Measurements from ENCODE around the gene AFDN.

Gene AFDN

GRCh38 chr6:167927246-167927645 lies 100.5 kb downstream of the AFDN start:
- DNase-seq = no peak

GRCh38 chr6:167928111-167928510 lies 101.4 kb downstream of the AFDN start:
- no peak for DNase-seq

- DNase-seq = no peak
These were observed 103.6 kb downstream of the AFDN start for GRCh38 chr6:167930295-167930694.

GRCh38 chr6:167932468-167933276 lies 106.0 kb downstream of the AFDN start:
- no peak for DNase-seq

- no peak for DNase-seq
These were observed 106.6 kb downstream of the AFDN start for GRCh38 chr6:167933290-167933689.

- DNase-seq = no peak
These were observed 107.1 kb downstream of the AFDN start for GRCh38 chr6:167933847-167934246.

- DNase-seq = no peak
These were observed 107.7 kb downstream of the AFDN start for GRCh38 chr6:167934426-167934864.

GRCh38 chr6:167936051-167936450 lies 109.3 kb downstream of the AFDN start:
- no peak for DNase-seq

GRCh38 chr6:167937301-167937700 lies 110.6 kb downstream of the AFDN start:
- DNase-seq = no peak

- no peak for DNase-seq
These were observed 111.5 kb downstream of the AFDN start for GRCh38 chr6:167937948-167938911.

- no peak for DNase-seq
These were observed 115.1 kb downstream of the AFDN start for GRCh38 chr6:167941822-167942221.

GRCh38 chr6:167944130-167944529 lies 117.4 kb downstream of the AFDN start:
- no peak for DNase-seq

GRCh38 chr6:167946007-167946406 lies 119.3 kb downstream of the AFDN start:
- no peak for DNase-seq

GRCh38 chr6:167946604-167947003 lies 119.9 kb downstream of the AFDN start:
- DNase-seq = no peak

- DNase-seq = no peak
These were observed 121.0 kb downstream of the AFDN start for GRCh38 chr6:167947716-167948115.

GRCh38 chr6:167948716-167949115 lies 122.0 kb downstream of the AFDN start:
- DNase-seq = no peak

GRCh38 chr6:167949121-167949684 lies 122.5 kb downstream of the AFDN start:
- DNase-seq = no peak

- no peak for DNase-seq
These were observed 125.2 kb downstream of the AFDN start for GRCh38 chr6:167951781-167952511.

GRCh38 chr6:167952512-167952859 lies 125.8 kb downstream of the AFDN start:
- no peak for DNase-seq

- no peak for DNase-seq
These were observed 126.8 kb downstream of the AFDN start for GRCh38 chr6:167953551-167953950.

GRCh38 chr6:167954151-167954550 lies 127.4 kb downstream of the AFDN start:
- no peak for DNase-seq

GRCh38 chr6:167956491-167956890 lies 129.8 kb downstream of the AFDN start:
- DNase-seq = no peak

- no peak for DNase-seq
These were observed 130.3 kb downstream of the AFDN start for GRCh38 chr6:167956983-167957492.

Measured in NCI-H1930 (cell line).